Measurements from ENCODE around the gene UPK3A. TPM values are rescaled to one million over a fixed set of nuclear protein-coding genes. Genes with fewer than 3 reads are reported as not detected.

The UPK3A gene
- polyA plus RNA-seq, 1 of the 3 experiments (the other 2 are of a cell fraction) = not detected

DNA sequence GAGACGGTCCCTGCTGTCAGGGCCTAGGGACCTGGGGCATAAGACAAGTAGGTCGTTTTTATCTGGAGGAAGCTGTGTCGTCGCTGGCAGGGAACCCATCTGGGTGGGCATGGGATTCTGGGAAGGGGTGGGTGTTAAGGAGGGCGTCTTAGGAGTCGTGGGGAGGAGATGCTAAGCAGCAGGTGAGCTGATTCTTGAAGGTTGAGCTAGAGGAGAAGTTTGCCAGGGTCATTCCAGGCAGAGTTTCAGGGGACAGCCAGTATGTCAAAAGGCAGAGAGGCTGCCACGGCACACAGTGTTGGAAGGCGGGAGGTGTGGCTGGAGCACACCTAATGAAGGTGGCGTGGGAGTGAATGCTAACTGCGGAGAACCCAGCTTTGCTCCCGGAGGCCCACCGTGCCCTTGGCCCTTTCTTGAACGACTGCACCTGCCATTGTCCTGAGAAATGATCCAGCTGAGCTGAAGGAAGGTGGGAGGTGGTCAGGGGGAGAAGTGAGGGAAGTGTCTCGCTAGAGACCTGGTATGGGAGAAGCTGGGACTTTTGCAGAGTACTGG lies 26.3 kb downstream of the UPK3A start:
- Histone ChIP-seq H3K9me2 (no peaks in the 10 kb centered on the region), H3K79me2 (ENCODE audit: insufficient read depth) (peaks cover 48% of the 10 kb centered on the region), H3K27ac (ENCODE audit: low read depth in 2 of 2, low read length in 1 of 2) (no peak overlapping the region), H3K4me1 (ENCODE audit: control insufficient read depth in 1 of 2, insufficient read depth in 2 of 2, low read depth in 1 of 2, low read length in 1 of 2) (peaks cover 0 to 55% of the 10 kb centered on the region in 2 experiments; a peak in 2 of 4 replicates), H3K4me2 (peak overlapping the region; percentile 99), H3F3A (replicated peaks; ENCODE audit: insufficient read depth) (no peaks in the 10 kb centered on the region), H3K36me3 (replicated peaks in 1 of 2; ENCODE audit: control insufficient read depth in 1 of 2, insufficient read depth in 2 of 2, low read length in 1 of 2) (no peaks in the 10 kb centered on the region), H3K9ac (peak overlapping the region; percentile 84), H4K20me1 (ENCODE audit: insufficient read depth) (no peaks in the 10 kb centered on the region), H2AFZ (ENCODE audit: low read depth) (no peak overlapping the region), H3K4me3 (ENCODE audit: low read depth in 2 of 2, low read length in 1 of 2) (peak overlapping the region; percentile 81 to 90), H3K9me3 (no peaks in the 10 kb centered on the region), H3K27me3 (ENCODE audit: insufficient read depth) (no peaks in the 10 kb centered on the region)
- 80% methylated on average over 13 of the region's 14 CpGs for WGBS (ENCODE audit: low lambda C conversion rate)
- ChIA-PET CTCF (interaction anchor here (0.6 to 1.0 kb wide), 4 partner anchors 18 to 242 kb away, joined by 3 read pairs; no protein-coding TSS in a partner anchor), POLR2A (interaction anchor here (0.6 kb wide), 1 partner anchor 180 kb away, joined by 4 read pairs; no protein-coding TSS in a partner anchor)
- no peak for DNase-seq
- TF ChIP-seq RAD21 (IDR thresholded peaks at IDR 0.05; ENCODE audit: low read length) = no peak
- no peak for TF ChIP-seq MEF2A (IDR thresholded peaks at IDR 0.05; ENCODE audit: borderline replicate concordance, low read depth)
- TF ChIP-seq, protein P1, sequence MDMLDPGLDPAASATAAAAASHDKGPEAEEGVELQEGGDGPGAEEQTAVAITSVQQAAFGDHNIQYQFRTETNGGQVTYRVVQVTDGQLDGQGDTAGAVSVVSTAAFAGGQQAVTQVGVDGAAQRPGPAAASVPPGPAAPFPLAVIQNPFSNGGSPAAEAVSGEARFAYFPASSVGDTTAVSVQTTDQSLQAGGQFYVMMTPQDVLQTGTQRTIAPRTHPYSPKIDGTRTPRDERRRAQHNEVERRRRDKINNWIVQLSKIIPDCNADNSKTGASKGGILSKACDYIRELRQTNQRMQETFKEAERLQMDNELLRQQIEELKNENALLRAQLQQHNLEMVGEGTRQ (IDR thresholded peaks at IDR 0.05; ENCODE audit: borderline replicate concordance, low read depth, low read length) = no peak
- TF ChIP-seq, protein P2, sequence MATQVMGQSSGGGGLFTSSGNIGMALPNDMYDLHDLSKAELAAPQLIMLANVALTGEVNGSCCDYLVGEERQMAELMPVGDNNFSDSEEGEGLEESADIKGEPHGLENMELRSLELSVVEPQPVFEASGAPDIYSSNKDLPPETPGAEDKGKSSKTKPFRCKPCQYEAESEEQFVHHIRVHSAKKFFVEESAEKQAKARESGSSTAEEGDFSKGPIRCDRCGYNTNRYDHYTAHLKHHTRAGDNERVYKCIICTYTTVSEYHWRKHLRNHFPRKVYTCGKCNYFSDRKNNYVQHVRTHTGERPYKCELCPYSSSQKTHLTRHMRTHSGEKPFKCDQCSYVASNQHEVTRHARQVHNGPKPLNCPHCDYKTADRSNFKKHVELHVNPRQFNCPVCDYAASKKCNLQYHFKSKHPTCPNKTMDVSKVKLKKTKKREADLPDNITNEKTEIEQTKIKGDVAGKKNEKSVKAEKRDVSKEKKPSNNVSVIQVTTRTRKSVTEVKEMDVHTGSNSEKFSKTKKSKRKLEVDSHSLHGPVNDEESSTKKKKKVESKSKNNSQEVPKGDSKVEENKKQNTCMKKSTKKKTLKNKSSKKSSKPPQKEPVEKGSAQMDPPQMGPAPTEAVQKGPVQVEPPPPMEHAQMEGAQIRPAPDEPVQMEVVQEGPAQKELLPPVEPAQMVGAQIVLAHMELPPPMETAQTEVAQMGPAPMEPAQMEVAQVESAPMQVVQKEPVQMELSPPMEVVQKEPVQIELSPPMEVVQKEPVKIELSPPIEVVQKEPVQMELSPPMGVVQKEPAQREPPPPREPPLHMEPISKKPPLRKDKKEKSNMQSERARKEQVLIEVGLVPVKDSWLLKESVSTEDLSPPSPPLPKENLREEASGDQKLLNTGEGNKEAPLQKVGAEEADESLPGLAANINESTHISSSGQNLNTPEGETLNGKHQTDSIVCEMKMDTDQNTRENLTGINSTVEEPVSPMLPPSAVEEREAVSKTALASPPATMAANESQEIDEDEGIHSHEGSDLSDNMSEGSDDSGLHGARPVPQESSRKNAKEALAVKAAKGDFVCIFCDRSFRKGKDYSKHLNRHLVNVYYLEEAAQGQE (IDR thresholded peaks at IDR 0.05; ENCODE audit: low read depth, low read length) = no peak
- TF ChIP-seq RFX5 (IDR thresholded peaks at IDR 0.05; ENCODE audit: low read length) = no peak
- no peak for TF ChIP-seq ELF1 (IDR thresholded peaks at IDR 0.05)
- TF ChIP-seq EZH2phosphoT487 (IDR thresholded peaks at IDR 0.05; ENCODE audit: borderline replicate concordance, low read depth) = no peak
- no peak for TF ChIP-seq FOXJ3 (CRISPR knock-in tag; IDR thresholded peaks at IDR 0.05)
- TF ChIP-seq, protein P3, sequence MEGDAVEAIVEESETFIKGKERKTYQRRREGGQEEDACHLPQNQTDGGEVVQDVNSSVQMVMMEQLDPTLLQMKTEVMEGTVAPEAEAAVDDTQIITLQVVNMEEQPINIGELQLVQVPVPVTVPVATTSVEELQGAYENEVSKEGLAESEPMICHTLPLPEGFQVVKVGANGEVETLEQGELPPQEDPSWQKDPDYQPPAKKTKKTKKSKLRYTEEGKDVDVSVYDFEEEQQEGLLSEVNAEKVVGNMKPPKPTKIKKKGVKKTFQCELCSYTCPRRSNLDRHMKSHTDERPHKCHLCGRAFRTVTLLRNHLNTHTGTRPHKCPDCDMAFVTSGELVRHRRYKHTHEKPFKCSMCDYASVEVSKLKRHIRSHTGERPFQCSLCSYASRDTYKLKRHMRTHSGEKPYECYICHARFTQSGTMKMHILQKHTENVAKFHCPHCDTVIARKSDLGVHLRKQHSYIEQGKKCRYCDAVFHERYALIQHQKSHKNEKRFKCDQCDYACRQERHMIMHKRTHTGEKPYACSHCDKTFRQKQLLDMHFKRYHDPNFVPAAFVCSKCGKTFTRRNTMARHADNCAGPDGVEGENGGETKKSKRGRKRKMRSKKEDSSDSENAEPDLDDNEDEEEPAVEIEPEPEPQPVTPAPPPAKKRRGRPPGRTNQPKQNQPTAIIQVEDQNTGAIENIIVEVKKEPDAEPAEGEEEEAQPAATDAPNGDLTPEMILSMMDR (IDR thresholded peaks at IDR 0.05) = no peak
- TF ChIP-seq TAF1 (IDR thresholded peaks at IDR 0.05; ENCODE audit: borderline replicate concordance, low read depth, low read length) = no peak

All from SK-N-SH (cell line).